ENCODE measurements around the gene GNB1. TPM values are rescaled to one million over a fixed set of nuclear protein-coding genes. Genes with fewer than 3 reads are reported as not detected.
A peak's percentile ranks its signal among the peaks of the same experiment; 100 is the strongest.

Gene GNB1
- total and polyA plus RNA-seq, 9 of the 15 experiments (the other 6 are each of a cell fraction or from before 2014, with no cell fraction given) = 34.3 to 388 (median 114) TPM

DNA sequence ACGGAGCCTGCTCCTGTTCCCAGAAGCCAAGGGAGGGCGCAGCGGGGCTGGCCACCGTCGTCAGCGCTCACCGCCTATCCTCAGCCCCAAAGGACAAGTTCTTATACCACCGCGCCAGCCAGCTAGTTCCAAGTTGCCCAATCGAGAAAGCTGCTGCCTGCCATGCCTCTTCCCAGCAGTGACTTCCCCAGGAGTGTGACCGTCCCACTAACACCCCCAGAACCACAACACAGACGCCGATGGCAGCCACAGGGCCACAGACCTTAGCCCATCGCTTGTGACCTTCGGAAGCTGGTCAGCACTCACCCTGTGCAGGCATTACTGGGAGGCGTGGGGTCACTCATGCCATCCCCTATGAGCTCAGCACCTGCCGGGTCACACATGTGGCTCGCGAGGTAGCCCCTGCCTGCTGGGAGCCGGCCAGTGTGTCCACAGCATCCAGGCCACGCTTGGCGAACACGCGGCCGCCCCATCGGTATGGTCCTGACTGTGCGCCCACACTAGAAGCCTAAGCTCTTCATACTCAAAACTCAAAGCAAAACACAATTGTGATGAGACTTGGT is 132.7 kb downstream of the GNB1 start (continued):
- TF ChIP-seq, protein P1, sequence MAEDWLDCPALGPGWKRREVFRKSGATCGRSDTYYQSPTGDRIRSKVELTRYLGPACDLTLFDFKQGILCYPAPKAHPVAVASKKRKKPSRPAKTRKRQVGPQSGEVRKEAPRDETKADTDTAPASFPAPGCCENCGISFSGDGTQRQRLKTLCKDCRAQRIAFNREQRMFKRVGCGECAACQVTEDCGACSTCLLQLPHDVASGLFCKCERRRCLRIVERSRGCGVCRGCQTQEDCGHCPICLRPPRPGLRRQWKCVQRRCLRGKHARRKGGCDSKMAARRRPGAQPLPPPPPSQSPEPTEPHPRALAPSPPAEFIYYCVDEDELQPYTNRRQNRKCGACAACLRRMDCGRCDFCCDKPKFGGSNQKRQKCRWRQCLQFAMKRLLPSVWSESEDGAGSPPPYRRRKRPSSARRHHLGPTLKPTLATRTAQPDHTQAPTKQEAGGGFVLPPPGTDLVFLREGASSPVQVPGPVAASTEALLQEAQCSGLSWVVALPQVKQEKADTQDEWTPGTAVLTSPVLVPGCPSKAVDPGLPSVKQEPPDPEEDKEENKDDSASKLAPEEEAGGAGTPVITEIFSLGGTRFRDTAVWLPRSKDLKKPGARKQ (CRISPR knock-in tag; IDR thresholded peaks at IDR 0.05) = no peak
- peak; percentile 3; the same call in 1 of the 2 replicates for TF ChIP-seq ZNF384 (IDR thresholded peaks at IDR 0.05; ENCODE audit: low read depth, low read length)
- TF ChIP-seq, protein P2, sequence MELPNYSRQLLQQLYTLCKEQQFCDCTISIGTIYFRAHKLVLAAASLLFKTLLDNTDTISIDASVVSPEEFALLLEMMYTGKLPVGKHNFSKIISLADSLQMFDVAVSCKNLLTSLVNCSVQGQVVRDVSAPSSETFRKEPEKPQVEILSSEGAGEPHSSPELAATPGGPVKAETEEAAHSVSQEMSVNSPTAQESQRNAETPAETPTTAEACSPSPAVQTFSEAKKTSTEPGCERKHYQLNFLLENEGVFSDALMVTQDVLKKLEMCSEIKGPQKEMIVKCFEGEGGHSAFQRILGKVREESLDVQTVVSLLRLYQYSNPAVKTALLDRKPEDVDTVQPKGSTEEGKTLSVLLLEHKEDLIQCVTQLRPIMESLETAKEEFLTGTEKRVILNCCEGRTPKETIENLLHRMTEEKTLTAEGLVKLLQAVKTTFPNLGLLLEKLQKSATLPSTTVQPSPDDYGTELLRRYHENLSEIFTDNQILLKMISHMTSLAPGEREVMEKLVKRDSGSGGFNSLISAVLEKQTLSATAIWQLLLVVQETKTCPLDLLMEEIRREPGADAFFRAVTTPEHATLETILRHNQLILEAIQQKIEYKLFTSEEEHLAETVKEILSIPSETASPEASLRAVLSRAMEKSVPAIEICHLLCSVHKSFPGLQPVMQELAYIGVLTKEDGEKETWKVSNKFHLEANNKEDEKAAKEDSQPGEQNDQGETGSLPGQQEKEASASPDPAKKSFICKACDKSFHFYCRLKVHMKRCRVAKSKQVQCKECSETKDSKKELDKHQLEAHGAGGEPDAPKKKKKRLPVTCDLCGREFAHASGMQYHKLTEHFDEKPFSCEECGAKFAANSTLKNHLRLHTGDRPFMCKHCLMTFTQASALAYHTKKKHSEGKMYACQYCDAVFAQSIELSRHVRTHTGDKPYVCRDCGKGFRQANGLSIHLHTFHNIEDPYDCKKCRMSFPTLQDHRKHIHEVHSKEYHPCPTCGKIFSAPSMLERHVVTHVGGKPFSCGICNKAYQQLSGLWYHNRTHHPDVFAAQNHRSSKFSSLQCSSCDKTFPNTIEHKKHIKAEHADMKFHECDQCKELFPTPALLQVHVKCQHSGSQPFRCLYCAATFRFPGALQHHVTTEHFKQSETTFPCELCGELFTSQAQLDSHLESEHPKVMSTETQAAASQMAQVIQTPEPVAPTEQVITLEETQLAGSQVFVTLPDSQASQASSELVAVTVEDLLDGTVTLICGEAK (IDR thresholded peaks at IDR 0.05) = peak; percentile 15; the same call in 1 of the 2 replicates
- TF ChIP-seq, protein P2 (CRISPR knock-in tag; IDR thresholded peaks at IDR 0.05) = no peak
- no peak for TF ChIP-seq FOXK2 (conservative IDR thresholded peaks at IDR 0.05 in 1 of 2, IDR thresholded peaks at IDR 0.05 in 1 of 2; ENCODE audit: low read depth in 2 of 2)
- TF ChIP-seq, protein P3, sequence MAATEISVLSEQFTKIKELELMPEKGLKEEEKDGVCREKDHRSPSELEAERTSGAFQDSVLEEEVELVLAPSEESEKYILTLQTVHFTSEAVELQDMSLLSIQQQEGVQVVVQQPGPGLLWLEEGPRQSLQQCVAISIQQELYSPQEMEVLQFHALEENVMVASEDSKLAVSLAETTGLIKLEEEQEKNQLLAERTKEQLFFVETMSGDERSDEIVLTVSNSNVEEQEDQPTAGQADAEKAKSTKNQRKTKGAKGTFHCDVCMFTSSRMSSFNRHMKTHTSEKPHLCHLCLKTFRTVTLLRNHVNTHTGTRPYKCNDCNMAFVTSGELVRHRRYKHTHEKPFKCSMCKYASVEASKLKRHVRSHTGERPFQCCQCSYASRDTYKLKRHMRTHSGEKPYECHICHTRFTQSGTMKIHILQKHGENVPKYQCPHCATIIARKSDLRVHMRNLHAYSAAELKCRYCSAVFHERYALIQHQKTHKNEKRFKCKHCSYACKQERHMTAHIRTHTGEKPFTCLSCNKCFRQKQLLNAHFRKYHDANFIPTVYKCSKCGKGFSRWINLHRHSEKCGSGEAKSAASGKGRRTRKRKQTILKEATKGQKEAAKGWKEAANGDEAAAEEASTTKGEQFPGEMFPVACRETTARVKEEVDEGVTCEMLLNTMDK (IDR thresholded peaks at IDR 0.05; ENCODE audit: borderline replicate concordance, insufficient read depth, low read depth, low read length, poor library complexity, severe bottlenecking) = no peak
- TF ChIP-seq KDM1A (IDR thresholded peaks at IDR 0.05) = no peak
- TF ChIP-seq, protein P4, sequence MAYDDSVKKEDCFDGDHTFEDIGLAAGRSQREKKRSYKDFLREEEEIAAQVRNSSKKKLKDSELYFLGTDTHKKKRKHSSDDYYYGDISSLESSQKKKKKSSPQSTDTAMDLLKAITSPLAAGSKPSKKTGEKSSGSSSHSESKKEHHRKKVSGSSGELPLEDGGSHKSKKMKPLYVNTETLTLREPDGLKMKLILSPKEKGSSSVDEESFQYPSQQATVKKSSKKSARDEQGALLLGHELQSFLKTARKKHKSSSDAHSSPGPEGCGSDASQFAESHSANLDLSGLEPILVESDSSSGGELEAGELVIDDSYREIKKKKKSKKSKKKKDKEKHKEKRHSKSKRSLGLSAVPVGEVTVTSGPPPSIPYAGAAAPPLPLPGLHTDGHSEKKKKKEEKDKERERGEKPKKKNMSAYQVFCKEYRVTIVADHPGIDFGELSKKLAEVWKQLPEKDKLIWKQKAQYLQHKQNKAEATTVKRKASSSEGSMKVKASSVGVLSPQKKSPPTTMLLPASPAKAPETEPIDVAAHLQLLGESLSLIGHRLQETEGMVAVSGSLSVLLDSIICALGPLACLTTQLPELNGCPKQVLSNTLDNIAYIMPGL (CRISPR knock-in tag; IDR thresholded peaks at IDR 0.05) = peak; percentile 20; the same call in 1 of the 2 replicates
- TF ChIP-seq, protein P5, sequence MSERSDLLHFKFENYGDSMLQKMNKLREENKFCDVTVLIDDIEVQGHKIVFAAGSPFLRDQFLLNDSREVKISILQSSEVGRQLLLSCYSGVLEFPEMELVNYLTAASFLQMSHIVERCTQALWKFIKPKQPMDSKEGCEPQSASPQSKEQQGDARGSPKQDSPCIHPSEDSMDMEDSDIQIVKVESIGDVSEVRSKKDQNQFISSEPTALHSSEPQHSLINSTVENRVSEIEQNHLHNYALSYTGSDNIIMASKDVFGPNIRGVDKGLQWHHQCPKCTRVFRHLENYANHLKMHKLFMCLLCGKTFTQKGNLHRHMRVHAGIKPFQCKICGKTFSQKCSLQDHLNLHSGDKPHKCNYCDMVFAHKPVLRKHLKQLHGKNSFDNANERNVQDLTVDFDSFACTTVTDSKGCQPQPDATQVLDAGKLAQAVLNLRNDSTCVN (CRISPR knock-in tag; IDR thresholded peaks at IDR 0.05) = 0 out of 2 replicates have a peak, but pooled peaks have one; percentile 50
- no peak for TF ChIP-seq PTBP1 (IDR thresholded peaks at IDR 0.05; ENCODE audit: low read depth, low read length)
